ENCODE data around the gene CACNA2D2.

DNA sequence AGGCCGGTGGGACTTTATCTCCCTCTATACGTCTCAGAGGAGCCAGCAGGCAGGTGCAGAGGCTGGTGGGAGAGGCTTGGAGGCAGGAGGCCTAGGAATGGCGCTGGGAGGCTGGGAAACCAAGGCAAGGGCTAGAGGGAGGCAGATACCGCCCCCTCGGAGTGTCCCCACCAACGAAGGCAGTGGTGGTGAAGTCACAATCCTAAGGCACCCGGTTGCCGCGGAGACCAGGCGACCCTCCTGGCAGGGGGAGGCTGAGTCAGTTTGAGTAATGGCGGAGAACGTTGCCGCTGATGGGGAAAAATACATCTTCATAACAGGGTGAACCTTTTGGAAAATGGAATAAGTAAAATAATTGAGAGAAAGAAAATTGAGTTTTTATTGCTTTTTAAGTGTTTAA lies 29.9 kb upstream of the CACNA2D2 start:
- TF ChIP-seq CTCF (conservative IDR thresholded peaks at IDR 0.05 in 1 of 2, IDR thresholded peaks at IDR 0.05 in 1 of 2; ENCODE audit: extremely low read depth in 1 of 2, insufficient read depth in 1 of 2, low read depth in 1 of 2, low read length in 2 of 2), result no peak
- no peak for TF ChIP-seq EZH2 (IDR thresholded peaks at IDR 0.05; ENCODE audit: borderline replicate concordance, low read length)

Data from mammary epithelial cell (primary cell).